Activated CD8-positive, alpha-beta memory T cell treated with anti-CD3 and anti-CD28 coated beads, Interleukin-2, amount 50 U/mL, for 1 hour (primary cell): ENCODE data around the gene CCDC142.
"Not testable (repeated sequence)": the region's sequence is repeated elsewhere in the genome, so short reads cannot be mapped to it uniquely, and the experiment has no call there.

ENCODE experiments used
- DNase-seq: peaks from one replicate; pipeline ENCODE4 v3.0.0-alpha.2; 2020; ENCODE audit errors: extremely low read depth

The CCDC142 gene

GRCh38 chr2:74498500-74499266 is 15.9 kb upstream of the CCDC142 start:
- no peak for DNase-seq

GRCh38 chr2:74497777-74498499 is 15.1 kb upstream of the CCDC142 start:
- no peak for DNase-seq

- no peak for DNase-seq
These were observed 14.4 kb upstream of the CCDC142 start for GRCh38 chr2:74496997-74497776.

- DNase-seq = no peak
These were observed 12.6 kb upstream of the CCDC142 start for GRCh38 chr2:74495440-74495839.

GRCh38 chr2:74493546-74493945 is 10.7 kb upstream of the CCDC142 start:
- DNase-seq = no peak

GRCh38 chr2:74491648-74492544 is 9.1 kb upstream of the CCDC142 start:
- DNase-seq = no peak

- no peak for DNase-seq
These were observed 7.1 kb upstream of the CCDC142 start for GRCh38 chr2:74489906-74490305.

GRCh38 chr2:74488643-74489481 is 6.1 kb upstream of the CCDC142 start:
- DNase-seq = no peak

GRCh38 chr2:74486141-74486540 is 3.3 kb upstream of the CCDC142 start:
- no peak for DNase-seq

GRCh38 chr2:74483675-74484164 is 922 bp upstream of the CCDC142 start:
- DNase-seq = not testable (repeated sequence)

- no peak for DNase-seq
These were observed 617 bp downstream of the CCDC142 start for GRCh38 chr2:74481961-74482800.

GRCh38 chr2:74481431-74481830 is 1.4 kb downstream of the CCDC142 start:
- DNase-seq = no peak

- DNase-seq = no peak
These were observed 7.9 kb downstream of the CCDC142 start for GRCh38 chr2:74474899-74475298.

GRCh38 chr2:74474481-74474880 is 8.3 kb downstream of the CCDC142 start:
- no peak for DNase-seq

- no peak for DNase-seq
These were observed 9.9 kb downstream of the CCDC142 start for GRCh38 chr2:74472945-74473258.

GRCh38 chr2:74472086-74472944 is 10.5 kb downstream of the CCDC142 start, which contains the start of gene MRPL53:
Gene MRPL53 (minus strand): TSS chr2:74472680. CDS start chr2:74472660, 20 bp downstream.
- peak; percentile 97 for DNase-seq

- DNase-seq = no peak
These were observed 11.3 kb downstream of the CCDC142 start for GRCh38 chr2:74471332-74472065.

GRCh38 chr2:74470742-74471141 is 12.1 kb downstream of the CCDC142 start:
- not testable (repeated sequence) for DNase-seq
